ENCODE results near the gene DNM1. TPM values are rescaled to one million over a fixed set of nuclear protein-coding genes. Genes with fewer than 3 reads are reported as not detected.

The DNM1 gene
- total RNA-seq, 2 experiments from 2014 or later = 0.30 to 0.40 TPM

- CTCF ChIA-PET = interaction anchor here (0.6 to 1.4 kb wide), 4 partner anchors 9 to 118 kb away, joined by 3 to 5 read pairs (median 4); no protein-coding TSS in a partner anchor
- no peak overlapping the region for H3K27ac Mint-ChIP-seq
These were observed 20.1 kb upstream of the DNM1 start for GRCh38 chr9:128182893-128183588.

DNA sequence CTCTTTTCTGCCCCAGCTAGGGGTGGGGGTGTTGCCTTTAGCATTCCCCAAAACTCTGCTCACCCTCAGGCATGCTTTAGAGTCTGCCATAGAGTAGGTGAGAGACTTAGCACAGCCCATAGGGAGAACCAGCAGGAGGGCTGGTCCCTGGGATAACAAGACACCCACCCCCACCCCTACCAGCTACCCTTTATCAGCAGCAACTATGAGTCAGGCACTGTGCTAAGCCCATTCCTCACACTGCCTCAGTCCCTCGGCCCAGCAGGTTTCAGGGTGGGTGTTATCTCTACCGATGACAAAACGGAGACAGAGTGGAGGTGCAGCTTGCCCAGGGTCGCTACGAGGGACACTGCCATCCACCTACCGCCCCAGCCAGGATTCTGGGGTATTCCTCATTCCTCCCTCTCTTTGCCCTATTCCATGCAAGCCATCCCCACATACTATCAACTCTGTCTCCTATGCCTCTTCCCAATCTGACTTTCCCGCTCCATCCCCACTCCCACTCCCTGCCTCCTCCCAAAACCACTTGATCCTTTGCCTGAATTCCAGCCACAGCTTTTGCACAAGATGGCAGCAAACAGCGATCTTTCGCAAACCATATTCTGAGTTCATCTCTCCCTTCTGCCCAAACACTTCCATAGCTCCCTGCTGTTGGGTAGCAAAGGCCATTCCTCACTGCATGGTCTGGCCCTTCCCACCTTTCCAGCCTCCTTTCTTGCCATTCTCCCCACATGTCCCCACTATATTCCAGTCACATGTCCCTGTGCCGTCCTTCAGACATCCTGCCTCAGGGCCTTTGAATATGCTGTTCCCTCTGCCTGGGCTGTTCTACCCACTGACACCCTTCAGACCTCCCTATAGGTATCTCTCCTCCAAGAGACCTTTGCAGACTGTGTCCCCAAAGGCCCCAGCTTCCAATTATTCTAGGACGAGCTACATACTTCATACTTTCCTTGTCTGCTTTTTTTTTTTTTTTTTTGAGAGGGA lies 16.9 kb upstream of the DNM1 start:
- peaks cover 47% of the 10 kb centered on the region for H3K36me3 Mint-ChIP-seq (ENCODE audit: low read depth)
- H3K9me3 Mint-ChIP-seq = no peaks in the 10 kb centered on the region
- no peak for DNase-seq
- ChIA-PET CTCF (interaction anchor here (0.6 to 1.5 kb wide), 3 partner anchors 9 to 32 kb away, joined by 3 to 4 read pairs (median 4); no protein-coding TSS in a partner anchor), POLR2A (interaction anchor here (0.6 kb wide), 1 partner anchor 1852 kb away, joined by 4 read pairs; no protein-coding TSS in a partner anchor)
- H3K27me3 Mint-ChIP-seq = no peaks in the 10 kb centered on the region
- H3K4me1 Mint-ChIP-seq = peaks cover 33% of the 10 kb centered on the region
- H3K27ac Mint-ChIP-seq = no peak overlapping the region
- no peak overlapping the region for H3K4me3 Mint-ChIP-seq

More at GRCh38 chr9:128182893-128183588, 20.1 kb upstream of the DNM1 start:
- peaks cover 4% of the 10 kb centered on the region for H3K9me3 Mint-ChIP-seq
- no peak for DNase-seq
- H3K27me3 Mint-ChIP-seq = no peaks in the 10 kb centered on the region
- H3K4me3 Mint-ChIP-seq = no peak overlapping the region
- H3K4me1 Mint-ChIP-seq = peaks cover 10% of the 10 kb centered on the region
- POLR2A ChIA-PET = no interaction called here
- H3K36me3 Mint-ChIP-seq (ENCODE audit: low read depth) = peaks cover 57% of the 10 kb centered on the region

- POLR2A ChIA-PET = no interaction called here
- DNase-seq = no peak
- no peaks in the 10 kb centered on the region for H3K9me3 Mint-ChIP-seq
- H3K27me3 Mint-ChIP-seq = no peaks in the 10 kb centered on the region
- H3K4me1 Mint-ChIP-seq = peaks cover 39% of the 10 kb centered on the region
- CTCF ChIA-PET = interaction anchor here (0.9 to 1.3 kb wide), 2 partner anchors 30 to 58 kb away, joined by 3 to 4 read pairs; no protein-coding TSS in a partner anchor
- H3K4me3 Mint-ChIP-seq = no peak overlapping the region
- H3K27ac Mint-ChIP-seq = peak overlapping the region; percentile 0
- peaks cover 40% of the 10 kb centered on the region for H3K36me3 Mint-ChIP-seq (ENCODE audit: low read depth)
These were observed 15.8 kb upstream of the DNM1 start for GRCh38 chr9:128187361-128187760.

GRCh38 chr9:128188209-128188608 lies 15.0 kb upstream of the DNM1 start:
- no peak for DNase-seq
- CTCF ChIA-PET = interaction anchor here (0.6 to 1.3 kb wide), 2 partner anchors 59 to 406 kb away, joined by 3 read pairs; no protein-coding TSS in a partner anchor
- Mint-ChIP-seq H3K27ac (no peak overlapping the region), H3K4me1 (peaks cover 45% of the 10 kb centered on the region), H3K36me3 (ENCODE audit: low read depth) (peaks cover 36% of the 10 kb centered on the region), H3K9me3 (no peaks in the 10 kb centered on the region), H3K27me3 (no peaks in the 10 kb centered on the region), H3K4me3 (no peak overlapping the region)
- POLR2A ChIA-PET = no interaction called here

DNA sequence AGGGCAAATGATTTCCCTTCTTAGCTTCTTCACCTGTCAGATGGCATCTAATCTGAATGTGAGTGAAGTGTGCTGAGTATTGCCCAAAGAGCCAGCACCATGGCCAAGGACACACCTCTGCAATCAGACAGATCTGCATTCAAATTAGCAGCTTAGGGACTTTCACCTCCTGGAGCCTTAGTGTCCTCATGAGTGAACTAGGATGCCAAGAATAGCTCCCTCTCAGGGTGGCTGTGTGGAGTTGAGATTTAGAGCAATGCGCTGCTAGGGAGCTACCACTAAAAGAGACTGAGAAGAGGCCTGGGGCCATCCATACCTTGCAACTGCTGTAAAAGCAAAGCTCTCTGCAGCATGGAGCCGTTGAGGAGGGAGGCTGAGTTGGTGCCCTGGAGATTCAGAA lies 13.2 kb upstream of the DNM1 start:
- Mint-ChIP-seq H3K9me3 (no peaks in the 10 kb centered on the region), H3K36me3 (ENCODE audit: low read depth) (peaks cover 32% of the 10 kb centered on the region), H3K4me3 (peak overlapping the region; percentile 92), H3K27ac (peak overlapping the region; percentile 45), H3K4me1 (peaks cover 49% of the 10 kb centered on the region), H3K27me3 (no peaks in the 10 kb centered on the region)
- POLR2A ChIA-PET = interaction anchor here (1.1 to 2.6 kb wide), 6 partner anchors 15 to 181 kb away, joined by 3 to 20 read pairs (median 7); partner anchors contain the start of genes BBLN, GOLGA2, SWI5 and URM1
- CTCF ChIA-PET = interaction anchor here (0.8 to 1.7 kb wide), 8 partner anchors 10 to 249 kb away, joined by 3 to 9 read pairs (median 4); partner anchors contain the start of gene SLC27A4
- DNase-seq = no peak

- Mint-ChIP-seq H3K4me3 (peak overlapping the region; percentile 92), H3K4me1 (peaks cover 49% of the 10 kb centered on the region), H3K9me3 (no peaks in the 10 kb centered on the region), H3K36me3 (ENCODE audit: low read depth) (peaks cover 28% of the 10 kb centered on the region), H3K27me3 (no peaks in the 10 kb centered on the region), H3K27ac (peak overlapping the region; percentile 78)
- ChIA-PET CTCF (interaction anchor here (0.8 to 1.7 kb wide), 10 partner anchors 9 to 627 kb away, joined by 3 to 9 read pairs (median 4); partner anchors contain the start of gene SLC27A4), POLR2A (interaction anchor here (0.8 to 2.6 kb wide), 11 partner anchors 13 to 180 kb away, joined by 3 to 20 read pairs (median 4); partner anchors contain the start of genes BBLN, GOLGA2, SWI5 and URM1)
- peak; percentile 32 for DNase-seq
These were observed 12.4 kb upstream of the DNM1 start for GRCh38 chr9:128190516-128191405.

- peak; percentile 79 for DNase-seq
- no peaks in the 10 kb centered on the region for H3K27me3 Mint-ChIP-seq
- ChIA-PET POLR2A (interaction anchor here (0.9 to 2.6 kb wide), 6 partner anchors 14 to 85 kb away, joined by 3 to 20 read pairs (median 7); partner anchors contain the start of genes BBLN, GOLGA2 and SWI5), CTCF (interaction anchor here (0.8 to 1.7 kb wide), 8 partner anchors 8 to 626 kb away, joined by 3 to 9 read pairs (median 4); partner anchors contain the start of gene SLC27A4)
- H3K4me3 Mint-ChIP-seq = peak within 1 kb of the TSS; percentile 92
- H3K36me3 Mint-ChIP-seq (ENCODE audit: low read depth) = peaks cover 23% of the 10 kb centered on the region
- peaks cover 45% of the 10 kb centered on the region for H3K4me1 Mint-ChIP-seq
- H3K27ac Mint-ChIP-seq = peak within 1 kb of the TSS; percentile 78
- no peaks in the 10 kb centered on the region for H3K9me3 Mint-ChIP-seq
These were observed 11.7 kb upstream of the DNM1 start, which contains the start of gene CIZ1 for GRCh38 chr9:128191406-128192046. Gene CIZ1, minus strand, starts transcription at chr9:128191572. Its CDS starts 715 bp downstream, at chr9:128190857.

- DNase-seq = peak; percentile 64
- Mint-ChIP-seq H3K4me3 (peak overlapping the region; percentile 51), H3K4me1 (peaks cover 43% of the 10 kb centered on the region), H3K36me3 (ENCODE audit: low read depth) (peaks cover 18% of the 10 kb centered on the region), H3K9me3 (no peaks in the 10 kb centered on the region), H3K27me3 (no peaks in the 10 kb centered on the region), H3K27ac (no peak overlapping the region)
- ChIA-PET CTCF (interaction anchor here (1.1 to 1.4 kb wide), 2 partner anchors 9 kb away, joined by 3 read pairs; no protein-coding TSS in a partner anchor), POLR2A (interaction anchor here (1.0 to 2.6 kb wide), 2 partner anchors 18 to 32 kb away, joined by 3 to 9 read pairs; no protein-coding TSS in a partner anchor)
These were observed 10.4 kb upstream of the DNM1 start for GRCh38 chr9:128192601-128193371.

DNA sequence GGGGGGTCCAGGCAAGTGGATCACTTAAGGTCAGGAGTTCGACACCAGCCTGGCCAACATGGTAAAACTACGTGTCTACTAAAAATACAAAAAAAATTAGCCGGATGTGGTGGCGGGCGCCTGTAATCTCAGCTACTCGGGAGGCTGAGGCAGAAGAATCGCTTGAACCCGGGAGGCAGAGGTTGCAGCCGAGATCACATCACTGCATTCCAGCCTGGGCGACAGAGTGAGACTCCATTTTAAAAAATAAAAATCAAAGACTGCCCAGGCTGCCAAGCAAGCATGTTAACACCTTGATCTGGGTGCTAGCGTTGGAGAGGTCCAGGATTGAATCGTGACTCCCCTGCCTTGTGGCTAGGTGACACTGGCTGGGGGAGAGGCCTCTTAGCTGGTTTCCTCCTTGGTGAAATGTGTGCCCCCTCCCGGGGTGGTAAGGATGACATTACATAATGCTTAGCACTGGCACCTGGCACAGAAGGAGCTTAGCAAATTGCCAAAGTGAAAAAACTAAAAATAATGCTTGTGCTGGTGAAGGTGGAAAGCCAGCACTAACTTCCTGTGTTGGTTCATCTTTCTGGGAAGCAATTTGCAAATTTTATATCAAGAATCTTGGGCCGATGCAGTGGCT lies 9.6 kb upstream of the DNM1 start:
- POLR2A ChIA-PET = interaction anchor here (1.0 kb wide), 1 partner anchor 33 kb away, joined by 3 read pairs; no protein-coding TSS in a partner anchor
- DNase-seq = no peak
- CTCF ChIA-PET = interaction anchor here (1.2 to 1.4 kb wide), 2 partner anchors 10 to 33 kb away, joined by 3 read pairs; no protein-coding TSS in a partner anchor
- no peaks in the 10 kb centered on the region for H3K27me3 Mint-ChIP-seq
- H3K9me3 Mint-ChIP-seq = no peaks in the 10 kb centered on the region
- no peak overlapping the region for H3K27ac Mint-ChIP-seq
- no peak overlapping the region for H3K4me3 Mint-ChIP-seq
- H3K36me3 Mint-ChIP-seq (ENCODE audit: low read depth) = peaks cover 14% of the 10 kb centered on the region
- H3K4me1 Mint-ChIP-seq = peaks cover 37% of the 10 kb centered on the region

All from activated CD4-positive, alpha-beta memory T cell treated with anti-CD3 and anti-CD28 coated beads, Interleukin-2, amount 10 ng/mL, durations not matched to agents 7 days and 5 days (primary cell).